Stomach smooth muscle (tissue), 2 donors: ENCODE results near the gene RANGAP1.
A peak's percentile ranks its signal among the peaks of the same experiment; 100 is the strongest.

Experiments
- H3K27ac ChIP-seq: one replicate; pipeline ENCODE4 v1.7.0; 2013; ENCODE audit warnings: mild to moderate bottlenecking, low read length, inconsistent platforms
- H3K27me3 ChIP-seq, 2 donors: one replicate each; pipeline ENCODE4 v1.7.0; 2013; ENCODE audit warnings: low read length in 2 of 2; ENCODE audit not compliant: insufficient read depth in 2 of 2, control insufficient read depth in 1 of 2
- H3K36me3 ChIP-seq, 2 donors: one replicate each; pipeline ENCODE4 v1.7.0; 2013; ENCODE audit warnings: low read length in 2 of 2; ENCODE audit not compliant: control insufficient read depth in 2 of 2, insufficient read depth in 2 of 2
- H3K4me1 ChIP-seq: one replicate; pipeline ENCODE4 v1.7.0; 2013; ENCODE audit warnings: low read length; ENCODE audit not compliant: control insufficient read depth, insufficient read depth
- H3K4me3 ChIP-seq, 2 donors: one replicate each; pipeline ENCODE4 v1.7.0; 2013; ENCODE audit warnings: low read length in 2 of 2
- H3K9ac ChIP-seq, 2 donors: one replicate each; pipeline ENCODE4 v1.7.0; 2013; ENCODE audit warnings: low read length in 2 of 2, mild to moderate bottlenecking in 1 of 2
- H3K9me3 ChIP-seq, 2 donors: one replicate each; pipeline ENCODE4 v1.7.0; 2013; ENCODE audit warnings: low read length in 2 of 2; ENCODE audit not compliant: control insufficient read depth in 2 of 2
- donor health status: healthy.
- donor health status: Pancreatic carcinoma.

Gene RANGAP1

DNA sequence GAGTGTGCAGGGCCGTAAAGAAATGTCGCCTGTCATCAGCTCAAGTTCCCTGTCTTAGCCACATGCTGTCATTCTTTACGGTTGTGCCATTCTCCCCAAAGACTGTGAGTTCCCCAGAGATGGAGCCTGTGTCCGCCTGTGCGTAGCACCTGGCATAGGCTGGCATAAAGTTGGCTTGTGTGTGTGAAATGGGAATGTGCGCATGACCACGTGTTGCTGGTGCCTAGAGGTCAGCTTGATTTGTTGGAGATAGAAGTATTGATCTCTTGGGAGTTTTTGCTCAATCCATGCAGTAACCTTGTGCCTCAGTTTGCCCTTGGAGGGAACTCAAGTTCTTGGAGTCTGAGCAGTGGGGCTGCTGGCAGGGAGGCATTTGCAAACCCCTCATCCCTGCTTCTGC is 54.6 kb downstream of the RANGAP1 start:
- peaks cover 27 to 33% of the 10 kb centered on the region in 2 donors for H3K36me3 ChIP-seq
- H3K4me3 ChIP-seq, result no peak overlapping the region
- H3K9ac ChIP-seq, result no peak overlapping the region
- H3K27ac ChIP-seq, result no peak overlapping the region
- no peaks in the 10 kb centered on the region for H3K4me1 ChIP-seq
- no peaks in the 10 kb centered on the region for H3K27me3 ChIP-seq
- no peaks in the 10 kb centered on the region for H3K9me3 ChIP-seq

GRCh38 chr22:41230401-41230785 is 55.6 kb downstream of the RANGAP1 start:
- H3K36me3 ChIP-seq, result peaks cover 35 to 41% of the 10 kb centered on the region in 2 donors
- no peaks in the 10 kb centered on the region for H3K4me1 ChIP-seq
- H3K9me3 ChIP-seq, result no peaks in the 10 kb centered on the region
- H3K27ac ChIP-seq, result no peak overlapping the region
- no peak overlapping the region for H3K4me3 ChIP-seq
- no peaks in the 10 kb centered on the region for H3K27me3 ChIP-seq
- no peak overlapping the region for H3K9ac ChIP-seq

GRCh38 chr22:41229730-41230400 is 56.1 kb downstream of the RANGAP1 start:
- no peak overlapping the region for H3K27ac ChIP-seq
- no peak overlapping the region for H3K4me3 ChIP-seq
- no peak overlapping the region for H3K9ac ChIP-seq
- no peaks in the 10 kb centered on the region for H3K4me1 ChIP-seq
- peaks cover 40 to 46% of the 10 kb centered on the region in 2 donors for H3K36me3 ChIP-seq
- H3K27me3 ChIP-seq, result no peaks in the 10 kb centered on the region
- no peaks in the 10 kb centered on the region for H3K9me3 ChIP-seq

GRCh38 chr22:41229215-41229614 is 56.8 kb downstream of the RANGAP1 start:
- no peaks in the 10 kb centered on the region for H3K9me3 ChIP-seq
- H3K4me1 ChIP-seq, result no peaks in the 10 kb centered on the region
- no peak overlapping the region for H3K27ac ChIP-seq
- H3K4me3 ChIP-seq, result no peak overlapping the region
- H3K9ac ChIP-seq, result no peak overlapping the region
- no peaks in the 10 kb centered on the region for H3K27me3 ChIP-seq
- peaks cover 41 to 53% of the 10 kb centered on the region in 2 donors for H3K36me3 ChIP-seq

DNA sequence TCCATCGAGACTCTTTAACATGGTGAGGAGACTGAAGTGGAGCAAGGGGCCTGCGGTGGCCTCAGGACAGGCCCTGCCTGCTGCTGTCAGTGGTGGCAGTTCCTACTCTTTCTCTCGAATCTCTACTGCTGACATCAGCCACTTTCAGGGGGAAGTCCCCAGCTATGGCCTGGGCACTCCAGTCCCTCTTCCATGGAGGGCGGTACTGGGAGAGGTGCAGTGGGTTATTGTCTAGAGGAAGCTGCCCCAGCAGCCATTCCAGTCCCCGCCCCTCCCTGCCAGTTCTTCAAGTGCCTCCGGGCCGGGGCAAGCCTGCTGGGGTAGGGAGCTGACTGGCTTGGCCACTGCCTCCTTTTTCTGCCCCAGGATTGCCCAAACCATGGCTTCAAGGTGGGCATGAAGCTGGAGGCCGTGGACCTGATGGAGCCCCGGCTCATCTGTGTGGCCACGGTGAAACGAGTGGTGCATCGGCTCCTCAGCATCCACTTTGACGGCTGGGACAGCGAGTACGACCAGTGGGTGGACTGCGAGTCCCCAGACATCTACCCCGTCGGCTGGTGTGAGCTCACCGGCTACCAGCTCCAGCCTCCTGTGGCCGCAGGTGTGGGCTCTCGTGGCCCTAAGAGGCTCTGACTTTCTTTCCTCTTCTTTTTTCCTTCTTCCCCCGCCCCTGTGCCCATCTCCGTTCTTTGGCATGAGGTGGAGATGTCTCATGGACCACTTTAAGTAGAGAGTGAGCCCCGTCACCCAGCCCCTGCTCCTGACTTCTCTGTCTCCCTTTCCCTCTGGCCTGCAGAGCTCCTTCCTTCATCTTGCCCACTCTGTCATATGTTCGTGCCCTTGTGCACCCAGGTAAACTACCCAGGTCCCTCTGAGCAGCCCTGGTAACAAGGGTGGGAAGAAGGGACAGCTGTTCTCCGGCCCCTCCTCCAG is 59.0 kb downstream of the RANGAP1 start:
- Histone ChIP-seq H3K9ac (no peak overlapping the region), H3K4me1 (no peaks in the 10 kb centered on the region), H3K9me3 (no peaks in the 10 kb centered on the region), H3K27me3 (no peaks in the 10 kb centered on the region), H3K36me3 (peaks cover 59 to 73% of the 10 kb centered on the region in 2 donors), H3K4me3 (no peak overlapping the region), H3K27ac (no peak overlapping the region)

- Histone ChIP-seq H3K27me3 (no peaks in the 10 kb centered on the region), H3K4me1 (no peaks in the 10 kb centered on the region), H3K27ac (no peak overlapping the region), H3K9me3 (no peaks in the 10 kb centered on the region), H3K9ac (no peak overlapping the region), H3K4me3 (no peak overlapping the region), H3K36me3 (peaks cover 68 to 75% of the 10 kb centered on the region in 2 donors)
These were observed 62.5 kb downstream of the RANGAP1 start for GRCh38 chr22:41223535-41223934.

- H3K9me3 ChIP-seq, result no peaks in the 10 kb centered on the region
- H3K36me3 ChIP-seq, result peaks cover 67 to 73% of the 10 kb centered on the region in 2 donors
- peaks cover under 1% of the 10 kb centered on the region for H3K4me1 ChIP-seq
- H3K4me3 ChIP-seq, result no peak overlapping the region
- H3K27ac ChIP-seq, result no peak overlapping the region
- H3K27me3 ChIP-seq, result no peaks in the 10 kb centered on the region
- H3K9ac ChIP-seq, result no peak overlapping the region
These were observed 63.0 kb downstream of the RANGAP1 start for GRCh38 chr22:41222846-41223507.

- peak overlapping the region; percentile 7 to 71 for H3K9ac ChIP-seq
- H3K27me3 ChIP-seq, result no peaks in the 10 kb centered on the region
These were observed 68.3 kb downstream of the RANGAP1 start for GRCh38 chr22:41217553-41218157.

DNA sequence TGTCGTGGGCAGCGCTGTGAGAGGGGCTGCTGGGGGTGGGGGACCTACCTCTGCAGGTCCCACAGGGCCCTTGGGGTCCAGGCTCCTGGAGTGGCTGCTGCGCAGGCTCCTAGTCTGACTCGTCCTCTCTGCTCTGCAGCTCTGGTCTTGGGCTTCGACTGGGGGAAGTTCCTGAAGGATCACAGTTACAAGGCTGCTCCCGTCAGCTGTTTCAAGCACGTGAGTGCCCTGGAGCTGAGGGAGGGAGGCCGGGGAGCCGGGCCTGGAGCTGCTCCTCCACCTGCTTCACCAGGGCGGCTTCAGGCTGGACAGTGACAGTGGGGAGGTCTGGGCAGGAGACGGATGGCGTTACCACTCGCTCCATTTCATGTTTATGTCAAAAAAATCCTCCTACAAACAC is 69.0 kb downstream of the RANGAP1 start:
- peak overlapping the region; percentile 7 to 71 for H3K9ac ChIP-seq
- H3K4me3 ChIP-seq, result peak overlapping the region; percentile 32 to 60
- peaks cover 32 to 34% of the 10 kb centered on the region in 2 donors for H3K36me3 ChIP-seq
- H3K4me1 ChIP-seq, result peaks cover 20% of the 10 kb centered on the region
- H3K27me3 ChIP-seq, result no peaks in the 10 kb centered on the region
- H3K27ac ChIP-seq, result peak overlapping the region; percentile 85
- no peaks in the 10 kb centered on the region for H3K9me3 ChIP-seq

More at GRCh38 chr22:41217553-41218157, 68.3 kb downstream of the RANGAP1 start:
- Histone ChIP-seq H3K9me3 (no peaks in the 10 kb centered on the region), H3K36me3 (peaks cover 36 to 39% of the 10 kb centered on the region in 2 donors), H3K4me3 (peak overlapping the region; percentile 32 to 60), H3K4me1 (peaks cover 20% of the 10 kb centered on the region), H3K27ac (peak overlapping the region; percentile 85)

GRCh38 chr22:41215926-41216325 is 70.1 kb downstream of the RANGAP1 start:
- no peak overlapping the region for H3K9ac ChIP-seq
- peaks cover 28 to 32% of the 10 kb centered on the region in 2 donors for H3K36me3 ChIP-seq

More at GRCh38 chr22:41215926-41216325, 70.1 kb downstream of the RANGAP1 start:
- H3K4me1 ChIP-seq, result peaks cover 20% of the 10 kb centered on the region
- H3K4me3 ChIP-seq, result peak overlapping the region in 1 of 2 donors; percentile 40
- H3K27ac ChIP-seq, result peak overlapping the region; percentile 85
- no peaks in the 10 kb centered on the region for H3K9me3 ChIP-seq
- H3K27me3 ChIP-seq, result no peaks in the 10 kb centered on the region
